BLaER1 treated with 17β-estradiol and CSF1 and Interleukin-3, amounts not matched to agents 10 nM and 100 nM (cell line): Measurements from ENCODE around the gene HELZ.
"Not testable (repeated sequence)": the region's sequence is repeated elsewhere in the genome, so short reads cannot be mapped to it uniquely, and the experiment has no call there.

ENCODE experiments used
- H3K27ac ChIP-seq, 11 experiments: shearing (Covaris generic); formaldehyde crosslinking; 2 replicates each; pipeline ENCODE4 v1.8.1; 2022
- H3K27me3 ChIP-seq, 11 experiments: shearing (Covaris generic); formaldehyde crosslinking; 2 replicates each; pipeline ENCODE4 v1.8.1; 2022
- H3K36me3 ChIP-seq, 11 experiments: shearing (Covaris generic); formaldehyde crosslinking; 2 replicates each; pipeline ENCODE4 v1.8.1; 2022
- H3K4me1 ChIP-seq, 10 experiments: shearing (Covaris generic); formaldehyde crosslinking; 2 replicates each; pipeline ENCODE4 v1.8.1; 2022
- H3K4me2 ChIP-seq, 11 experiments: shearing (Covaris generic); formaldehyde crosslinking; 2 replicates each; pipeline ENCODE4 v1.8.1; 2022
- H3K4me3 ChIP-seq, 10 experiments: shearing (Covaris generic); formaldehyde crosslinking; 2 replicates each; pipeline ENCODE4 v1.8.1; 2022
- H3K9ac ChIP-seq, 11 experiments: shearing (Covaris generic); formaldehyde crosslinking; 2 replicates each; pipeline ENCODE4 v1.8.1; 2022
- H3K9me3 ChIP-seq, 11 experiments: shearing (Covaris generic); formaldehyde crosslinking; replicated peaks in 1 of 11; 2 replicates each; pipeline ENCODE4 v1.8.1; 2022
- H4K20me1 ChIP-seq, 11 experiments: shearing (Covaris generic); formaldehyde crosslinking; 2 replicates each; pipeline ENCODE4 v1.8.1; 2022
- Cebpa-rat ChIP-seq, 11 experiments: shearing (Covaris generic); IDR thresholded peaks; 2 replicates each; pipeline ENCODE4 v1.8.1; 2022

The HELZ gene

GRCh38 chr17:67137026-67137370 is 108.0 kb downstream of the HELZ start:
- Histone ChIP-seq H3K27ac (no peak overlapping the region), H3K27me3 (no peaks in the 10 kb centered on the region), H3K4me2 (no peak overlapping the region), H3K9me3 (peaks cover 0 to 4% (median 1%) of the 10 kb centered on the region in 11 experiments; a peak in 16 of 22 replicates), H3K4me1 (peaks cover 0 to 23% (median 0%) of the 10 kb centered on the region in 10 experiments; a peak in 7 of 20 replicates), H4K20me1 (peaks cover 0 to 88% (median 5%) of the 10 kb centered on the region in 11 experiments; a peak in 8 of 22 replicates), H3K9ac (no peak overlapping the region), H3K36me3 (peaks cover 72 to 100% (median 92%) of the 10 kb centered on the region in 11 experiments), H3K4me3 (no peak overlapping the region)
- no peak for TF ChIP-seq Cebpa-rat (IDR thresholded peaks at IDR 0.05)

- H3K36me3 ChIP-seq, result peaks cover 66 to 100% (median 88%) of the 10 kb centered on the region in 11 experiments
Observed at GRCh38 chr17:67136191-67137025, 108.6 kb downstream of the HELZ start.

GRCh38 chr17:67133161-67133560 is 111.8 kb downstream of the HELZ start:
- Histone ChIP-seq H3K27ac (no peak overlapping the region), H3K4me3 (no peak overlapping the region), H3K27me3 (no peaks in the 10 kb centered on the region), H3K4me1 (peaks cover 0 to 5% (median 0%) of the 10 kb centered on the region in 10 experiments; a peak in 3 of 20 replicates), H4K20me1 (peaks cover 0 to 81% (median 0%) of the 10 kb centered on the region in 11 experiments; a peak in 5 of 22 replicates), H3K9ac (no peak overlapping the region), H3K9me3 (no peaks in the 10 kb centered on the region), H3K4me2 (no peak overlapping the region), H3K36me3 (peaks cover 46 to 95% (median 69%) of the 10 kb centered on the region in 11 experiments)
- TF ChIP-seq Cebpa-rat (IDR thresholded peaks at IDR 0.05), result no peak

More at GRCh38 chr17:67136191-67137025, 108.6 kb downstream of the HELZ start:
- Histone ChIP-seq H3K4me2 (no peak overlapping the region), H3K27me3 (no peaks in the 10 kb centered on the region), H4K20me1 (peaks cover 0 to 88% (median 5%) of the 10 kb centered on the region in 11 experiments; a peak in 8 of 22 replicates), H3K27ac (no peak overlapping the region), H3K9ac (no peak overlapping the region), H3K9me3 (no peaks in the 10 kb centered on the region), H3K4me1 (peaks cover 0 to 23% (median 0%) of the 10 kb centered on the region in 10 experiments; a peak in 7 of 20 replicates), H3K4me3 (no peak overlapping the region)
- no peak for TF ChIP-seq Cebpa-rat (IDR thresholded peaks at IDR 0.05)

- Histone ChIP-seq H3K27me3 (no peaks in the 10 kb centered on the region), H3K9ac (no peak overlapping the region), H3K4me2 (no peak overlapping the region), H3K9me3 (no peaks in the 10 kb centered on the region), H3K27ac (no peak overlapping the region), H4K20me1 (peaks cover 0 to 81% (median 0%) of the 10 kb centered on the region in 11 experiments; a peak in 5 of 22 replicates), H3K36me3 (peaks cover 48 to 95% (median 68%) of the 10 kb centered on the region in 11 experiments), H3K4me1 (peaks cover 0 to 6% (median 0%) of the 10 kb centered on the region in 10 experiments; a peak in 6 of 20 replicates), H3K4me3 (no peak overlapping the region)
- no peak for TF ChIP-seq Cebpa-rat (IDR thresholded peaks at IDR 0.05)
Observed at GRCh38 chr17:67132366-67132765, 112.6 kb downstream of the HELZ start.

GRCh38 chr17:67130768-67131167 is 114.2 kb downstream of the HELZ start:
- Histone ChIP-seq H3K9ac (no peak overlapping the region), H3K9me3 (no peaks in the 10 kb centered on the region), H3K4me2 (no peak overlapping the region), H3K4me3 (no peak overlapping the region), H3K27ac (no peak overlapping the region), H4K20me1 (peaks cover 0 to 81% (median 0%) of the 10 kb centered on the region in 11 experiments; a peak in 7 of 22 replicates), H3K36me3 (peaks cover 49 to 94% (median 66%) of the 10 kb centered on the region in 11 experiments), H3K4me1 (peaks cover 0 to 22% (median 3%) of the 10 kb centered on the region in 10 experiments; a peak in 9 of 20 replicates), H3K27me3 (no peaks in the 10 kb centered on the region)
- no peak for TF ChIP-seq Cebpa-rat (IDR thresholded peaks at IDR 0.05)

GRCh38 chr17:67129283-67129682 is 115.7 kb downstream of the HELZ start:
- Histone ChIP-seq H3K4me1 (peaks cover 0 to 27% (median 3%) of the 10 kb centered on the region in 10 experiments; a peak in 9 of 20 replicates), H3K36me3 (peaks cover 49 to 94% (median 66%) of the 10 kb centered on the region in 11 experiments), H4K20me1 (peaks cover 0 to 86% (median 4%) of the 10 kb centered on the region in 11 experiments; a peak in 7 of 22 replicates), H3K9me3 (no peaks in the 10 kb centered on the region), H3K9ac (no peak overlapping the region), H3K4me3 (no peak overlapping the region), H3K27ac (no peak overlapping the region), H3K4me2 (no peak overlapping the region), H3K27me3 (no peaks in the 10 kb centered on the region)
- TF ChIP-seq Cebpa-rat (IDR thresholded peaks at IDR 0.05), result no peak

- Histone ChIP-seq H3K27me3 (no peaks in the 10 kb centered on the region), H3K36me3 (peaks cover 44 to 94% (median 65%) of the 10 kb centered on the region in 11 experiments), H3K4me2 (no peak overlapping the region), H4K20me1 (peaks cover 0 to 86% (median 4%) of the 10 kb centered on the region in 11 experiments; a peak in 7 of 22 replicates), H3K4me1 (peaks cover 0 to 27% (median 3%) of the 10 kb centered on the region in 10 experiments; a peak in 9 of 20 replicates), H3K4me3 (no peak overlapping the region), H3K9me3 (no peaks in the 10 kb centered on the region), H3K27ac (no peak overlapping the region), H3K9ac (no peak overlapping the region)
- no peak for TF ChIP-seq Cebpa-rat (IDR thresholded peaks at IDR 0.05)
Observed at GRCh38 chr17:67128700-67129099, 116.3 kb downstream of the HELZ start.

- peaks cover 0 to 86% (median 4%) of the 10 kb centered on the region in 11 experiments; a peak in 7 of 22 replicates for H4K20me1 ChIP-seq
- no peaks in the 10 kb centered on the region for H3K27me3 ChIP-seq
- H3K4me1 ChIP-seq, result peaks cover 0 to 27% (median 3%) of the 10 kb centered on the region in 10 experiments; a peak in 9 of 20 replicates
- no peak overlapping the region for H3K27ac ChIP-seq
- H3K4me2 ChIP-seq, result no peak overlapping the region
- H3K9me3 ChIP-seq, result no peaks in the 10 kb centered on the region
- no peak overlapping the region for H3K9ac ChIP-seq
- no peak overlapping the region for H3K4me3 ChIP-seq
- TF ChIP-seq Cebpa-rat (IDR thresholded peaks at IDR 0.05), result no peak
- H3K36me3 ChIP-seq, result peaks cover 44 to 94% (median 64%) of the 10 kb centered on the region in 11 experiments
Observed at GRCh38 chr17:67127925-67128324, 117.1 kb downstream of the HELZ start.

GRCh38 chr17:67126983-67127382 is 118.0 kb downstream of the HELZ start:
- no peaks in the 10 kb centered on the region for H3K9me3 ChIP-seq
- no peak for TF ChIP-seq Cebpa-rat (IDR thresholded peaks at IDR 0.05)
- H3K4me3 ChIP-seq, result no peak overlapping the region
- no peak overlapping the region for H3K27ac ChIP-seq
- H3K27me3 ChIP-seq, result no peaks in the 10 kb centered on the region
- no peak overlapping the region for H3K9ac ChIP-seq
- H4K20me1 ChIP-seq, result peaks cover 0 to 91% (median 4%) of the 10 kb centered on the region in 11 experiments; a peak in 7 of 22 replicates
- H3K4me2 ChIP-seq, result peak overlapping the region in 4 of 11 experiments; percentile 18 to 42 (median 30); a peak in 5 of 22 replicates
- H3K36me3 ChIP-seq, result peaks cover 50 to 94% (median 71%) of the 10 kb centered on the region in 11 experiments
- H3K4me1 ChIP-seq, result peaks cover 0 to 27% (median 3%) of the 10 kb centered on the region in 10 experiments; a peak in 9 of 20 replicates

GRCh38 chr17:67126543-67126942 is 118.5 kb downstream of the HELZ start:
- H3K4me3 ChIP-seq, H3K27me3 ChIP-seq, H3K9me3 ChIP-seq, H3K9ac ChIP-seq, H3K27ac ChIP-seq: not testable (repeated sequence)
- H3K4me1 ChIP-seq, result peaks cover 0 to 27% (median 3%) of the 10 kb centered on the region in 10 experiments; a peak in 9 of 20 replicates
- H3K36me3 ChIP-seq, result peaks cover 54 to 94% (median 75%) of the 10 kb centered on the region in 11 experiments
- H4K20me1 ChIP-seq, result peaks cover 0 to 91% (median 4%) of the 10 kb centered on the region in 11 experiments; a peak in 7 of 22 replicates
- H3K4me2 ChIP-seq, result peak overlapping the region in 4 of 11 experiments; percentile 18 to 42 (median 30); a peak in 5 of 22 replicates
